Endothelial cell (in vitro differentiated cells): Measurements from ENCODE around the gene CCDC196. TPM values are rescaled to one million over a fixed set of nuclear protein-coding genes. Genes with fewer than 3 reads are reported as not detected.
A peak's percentile ranks its signal among the peaks of the same experiment; 100 is the strongest.

Experiments used
- DNase-seq: peaks from one replicate; pipeline ENCODE4 v3.0.0; 2021; ENCODE audit warnings: low spot score
- H3K27ac Mint-ChIP-seq: one replicate; pipeline ENCODE4 v1.8.0; 2021; ENCODE audit warnings: mixed read lengths, inconsistent platforms; ENCODE audit not compliant: unreplicated experiment
- H3K27me3 Mint-ChIP-seq: one replicate; pipeline ENCODE4 v1.8.0; 2021; ENCODE audit warnings: mild to moderate bottlenecking, moderate library complexity, mixed read lengths, inconsistent platforms; ENCODE audit not compliant: unreplicated experiment
- H3K36me3 Mint-ChIP-seq: one replicate; pipeline ENCODE4 v1.8.0; 2021; ENCODE audit warnings: mild to moderate bottlenecking, low read depth, mixed read lengths, inconsistent platforms; ENCODE audit not compliant: unreplicated experiment
- H3K4me1 Mint-ChIP-seq: one replicate; pipeline ENCODE4 v1.8.0; 2021; ENCODE audit warnings: mild to moderate bottlenecking, mixed read lengths, inconsistent platforms; ENCODE audit not compliant: unreplicated experiment
- H3K4me3 Mint-ChIP-seq: one replicate; pipeline ENCODE4 v1.8.0; 2021; ENCODE audit warnings: mild to moderate bottlenecking, mixed read lengths, inconsistent platforms; ENCODE audit not compliant: unreplicated experiment
- H3K9me3 Mint-ChIP-seq: one replicate; pipeline ENCODE4 v1.8.0; 2021; ENCODE audit warnings: mixed read lengths, inconsistent platforms; ENCODE audit not compliant: unreplicated experiment
- total RNA-seq: library from RNA; stranded (reverse); fragmentation: NEBNext Ultra II Directional; extraction: Animal tissue kit (Norgen Biotek cat#: 25700); gene quantifications from one replicate; pipeline ENCODE4 v1.2.1, GENCODE V29; 2021; ENCODE audit not compliant: unreplicated experiment
- TF ChIP-seq, protein P1 (sequence below): fragments of 200-600 bp; sonication (generic); IDR thresholded peaks from one replicate; pipeline ENCODE4 v1.5.0; 2021; ENCODE audit warnings: antibody characterized with exemption; ENCODE audit not compliant: unreplicated experiment

The CCDC196 gene
- total RNA-seq, 1 donor from 2014 or later: not detected

DNA sequence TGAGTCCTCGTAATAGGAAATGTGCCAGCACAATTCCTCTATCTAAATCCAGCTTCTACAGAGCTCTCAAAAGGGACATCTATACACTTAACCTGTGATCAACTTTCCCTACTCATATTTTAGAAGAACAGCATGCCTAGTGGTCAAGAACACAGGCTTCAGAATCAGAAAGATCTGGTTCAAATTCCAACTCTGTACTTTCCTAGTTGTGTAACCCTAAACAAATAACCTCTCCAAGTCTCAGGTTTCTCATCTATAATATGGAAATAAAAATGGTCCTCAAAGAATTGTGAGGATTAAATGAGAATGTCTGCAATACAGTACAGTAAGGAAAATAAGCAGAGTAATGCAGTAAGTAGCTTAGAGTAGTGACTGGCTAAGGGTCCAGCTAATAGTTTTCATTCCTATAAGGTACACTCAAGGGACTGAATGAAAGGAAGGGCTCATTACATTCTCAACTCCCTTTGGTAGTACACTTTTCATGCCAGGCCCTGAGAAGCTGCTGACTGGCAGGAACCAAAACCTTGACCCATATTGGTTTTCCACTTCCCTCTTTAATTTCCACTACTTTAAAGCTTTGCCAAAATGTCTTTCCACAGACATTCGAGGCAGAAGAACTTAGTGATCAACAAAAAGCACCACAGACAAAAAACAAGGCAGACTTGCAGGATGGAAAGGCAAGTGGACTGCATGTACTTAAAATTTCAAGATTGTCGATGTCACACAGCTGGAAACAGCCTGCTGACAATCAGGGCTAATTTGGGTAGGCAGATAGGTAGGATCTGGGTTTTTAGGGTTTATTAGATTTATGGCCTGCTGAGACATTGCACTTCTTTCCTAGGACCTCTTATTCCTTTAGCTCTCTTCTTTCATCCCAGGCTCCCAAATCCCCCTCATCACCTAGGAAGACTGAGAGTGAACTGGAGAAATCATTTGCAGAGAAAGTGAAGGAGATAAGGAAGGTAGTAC is 4.3 kb downstream of the CCDC196 start:
- Mint-ChIP-seq H3K4me3 (no peak overlapping the region), H3K9me3 (no peaks in the 10 kb centered on the region), H3K4me1 (peaks cover 8% of the 10 kb centered on the region), H3K27ac (no peak overlapping the region), H3K27me3 (no peaks in the 10 kb centered on the region), H3K36me3 (no peaks in the 10 kb centered on the region)
- DNase-seq: no peak
- TF ChIP-seq, protein P1, sequence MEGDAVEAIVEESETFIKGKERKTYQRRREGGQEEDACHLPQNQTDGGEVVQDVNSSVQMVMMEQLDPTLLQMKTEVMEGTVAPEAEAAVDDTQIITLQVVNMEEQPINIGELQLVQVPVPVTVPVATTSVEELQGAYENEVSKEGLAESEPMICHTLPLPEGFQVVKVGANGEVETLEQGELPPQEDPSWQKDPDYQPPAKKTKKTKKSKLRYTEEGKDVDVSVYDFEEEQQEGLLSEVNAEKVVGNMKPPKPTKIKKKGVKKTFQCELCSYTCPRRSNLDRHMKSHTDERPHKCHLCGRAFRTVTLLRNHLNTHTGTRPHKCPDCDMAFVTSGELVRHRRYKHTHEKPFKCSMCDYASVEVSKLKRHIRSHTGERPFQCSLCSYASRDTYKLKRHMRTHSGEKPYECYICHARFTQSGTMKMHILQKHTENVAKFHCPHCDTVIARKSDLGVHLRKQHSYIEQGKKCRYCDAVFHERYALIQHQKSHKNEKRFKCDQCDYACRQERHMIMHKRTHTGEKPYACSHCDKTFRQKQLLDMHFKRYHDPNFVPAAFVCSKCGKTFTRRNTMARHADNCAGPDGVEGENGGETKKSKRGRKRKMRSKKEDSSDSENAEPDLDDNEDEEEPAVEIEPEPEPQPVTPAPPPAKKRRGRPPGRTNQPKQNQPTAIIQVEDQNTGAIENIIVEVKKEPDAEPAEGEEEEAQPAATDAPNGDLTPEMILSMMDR: no peak

DNA sequence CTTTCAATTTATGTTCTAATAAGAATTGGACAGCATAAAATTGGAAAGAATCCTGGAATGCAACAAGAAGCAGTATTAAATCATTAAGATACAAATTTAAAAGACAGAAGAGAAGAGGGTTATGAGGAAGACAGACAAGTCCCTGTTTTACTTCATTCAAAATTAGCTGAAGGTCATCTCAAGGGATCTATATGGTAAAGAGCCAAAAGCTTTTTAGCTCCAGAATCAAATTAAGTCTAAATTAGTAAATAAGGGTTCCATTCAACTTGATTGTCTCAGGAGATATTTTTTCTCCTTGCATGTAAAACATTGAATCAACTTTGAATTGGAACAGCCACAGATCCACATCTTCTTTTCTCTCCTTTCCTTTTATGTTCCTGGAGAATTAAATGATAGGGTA is 7.6 kb downstream of the CCDC196 start:
- H3K4me3 Mint-ChIP-seq: no peak overlapping the region
- no peak overlapping the region for H3K27ac Mint-ChIP-seq
- peaks cover 25% of the 10 kb centered on the region for H3K4me1 Mint-ChIP-seq
- H3K36me3 Mint-ChIP-seq: no peaks in the 10 kb centered on the region
- H3K9me3 Mint-ChIP-seq: no peaks in the 10 kb centered on the region
- no peaks in the 10 kb centered on the region for H3K27me3 Mint-ChIP-seq
- no peak for DNase-seq
- TF ChIP-seq, protein P1: no peak

DNA sequence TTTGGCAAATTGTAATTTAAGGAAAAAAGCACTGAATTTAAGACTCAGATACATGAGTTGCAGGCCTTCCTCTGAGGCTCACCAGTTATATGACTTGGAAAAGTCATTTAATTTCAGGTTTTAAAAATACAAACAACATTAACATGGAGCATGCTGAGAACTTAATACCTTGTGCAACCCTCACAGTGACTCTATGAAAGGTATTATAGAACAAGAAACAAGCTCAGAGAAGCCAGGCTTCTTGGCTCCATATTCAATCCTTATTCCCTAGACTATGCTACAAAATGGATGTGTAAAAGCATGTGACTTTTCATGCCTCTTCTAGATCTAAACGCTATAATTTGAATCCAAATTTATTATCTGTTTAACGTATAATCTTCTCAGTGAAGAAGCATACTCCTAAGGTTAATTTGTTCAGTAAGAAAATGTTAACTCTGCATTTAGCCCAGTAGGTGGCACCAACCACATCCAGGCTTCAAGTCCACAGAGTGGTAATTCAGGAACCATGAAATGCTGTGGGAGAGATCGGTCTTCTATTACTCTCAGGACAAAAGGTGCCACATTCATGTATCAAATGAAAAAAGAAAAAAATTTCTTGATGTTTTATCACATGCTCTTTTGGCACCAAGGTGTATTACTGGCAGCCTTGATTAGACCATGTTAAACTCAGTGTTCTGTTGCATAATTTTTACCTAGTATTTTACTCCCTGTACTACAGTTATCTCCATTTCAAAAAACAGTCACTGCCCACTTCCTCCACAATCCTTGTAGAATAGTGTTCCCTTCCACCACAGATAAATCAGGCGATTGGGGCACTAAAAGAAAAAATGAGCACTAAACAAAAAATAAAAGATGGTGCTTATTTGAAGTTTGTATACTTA is 9.3 kb downstream of the CCDC196 start:
- H3K36me3 Mint-ChIP-seq: no peaks in the 10 kb centered on the region
- peaks cover 28% of the 10 kb centered on the region for H3K4me1 Mint-ChIP-seq
- peak; percentile 15 for DNase-seq
- no peaks in the 10 kb centered on the region for H3K9me3 Mint-ChIP-seq
- no peak overlapping the region for H3K4me3 Mint-ChIP-seq
- TF ChIP-seq, protein P1: peak; percentile 52
- no peak overlapping the region for H3K27ac Mint-ChIP-seq
- H3K27me3 Mint-ChIP-seq: no peaks in the 10 kb centered on the region

DNA sequence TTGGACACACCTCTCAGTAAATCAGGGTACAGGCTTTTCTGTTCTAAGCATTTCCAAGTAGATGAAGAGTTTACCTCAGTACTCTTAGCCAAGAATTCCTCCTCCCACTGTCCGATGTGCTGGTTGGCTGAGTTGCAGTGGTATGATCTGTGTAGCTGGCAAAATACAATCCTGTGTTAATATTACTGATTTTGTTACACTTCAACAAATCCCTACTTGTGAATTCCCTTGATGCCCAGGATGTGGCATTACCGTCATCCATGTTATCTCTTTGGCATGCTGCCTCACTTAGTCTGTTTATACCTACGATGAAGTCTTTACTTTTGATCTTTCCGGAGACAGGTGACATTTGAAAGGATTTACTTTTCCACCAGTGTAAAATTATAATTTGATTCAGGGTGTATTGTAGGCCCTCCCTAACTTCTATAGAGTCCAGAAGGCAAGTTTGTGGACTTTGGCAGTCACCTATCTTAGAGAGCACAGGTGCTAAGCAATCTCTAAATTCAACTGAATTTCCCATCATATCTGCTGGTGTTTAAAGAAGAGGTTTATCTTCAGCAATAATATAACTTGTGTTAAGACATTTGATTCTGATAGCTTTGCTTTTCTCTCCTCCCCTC is 10.1 kb downstream of the CCDC196 start:
- no peak for DNase-seq
- Mint-ChIP-seq H3K4me1 (peaks cover 28% of the 10 kb centered on the region), H3K4me3 (no peak overlapping the region), H3K9me3 (no peaks in the 10 kb centered on the region), H3K36me3 (no peaks in the 10 kb centered on the region), H3K27ac (no peak overlapping the region), H3K27me3 (no peaks in the 10 kb centered on the region)
- TF ChIP-seq, protein P1: no peak
